CD8-positive, alpha-beta memory T cell (primary cell): ENCODE measurements around the gene TMBIM1. TPM values are rescaled to one million over a fixed set of nuclear protein-coding genes. Genes with fewer than 3 reads are reported as not detected.

Experiments
- CTCF ChIA-PET: fragments of 350-600 bp; sonication (Branson Sonifier 250); formaldehyde crosslinking; loops from one replicate; lab custom pipeline; 2021; ENCODE audit warnings: antibody characterized with exemption; lab: Charles Lee
- POLR2A ChIA-PET: fragments of 350-600 bp; sonication (Branson Sonifier 250); formaldehyde crosslinking; loops from one replicate; lab custom pipeline; 2021; ENCODE audit warnings: antibody characterized with exemption; lab: Charles Lee
- DNase-seq, 5 donors: peaks; one replicate each; pipeline versions ENCODE4 v3.0.0 to v3.0.0-alpha.2; 2020 to 2022; ENCODE audit warnings: mixed read lengths in 1 of 5
- H3K27ac ChIP-seq: one replicate; pipeline ENCODE4 v1.7.0; 2013; ENCODE audit warnings: low read depth, mild to moderate bottlenecking, low read length, moderate library complexity
- H3K27me3 ChIP-seq: 2 replicates; pipeline ENCODE4 v1.7.0; 2013; ENCODE audit warnings: low read length, mild to moderate bottlenecking; ENCODE audit not compliant: insufficient read depth, poor library complexity, severe bottlenecking
- H3K36me3 ChIP-seq: 2 replicates; pipeline ENCODE4 v1.7.0; 2013; ENCODE audit warnings: mild to moderate bottlenecking, low read length, moderate library complexity; ENCODE audit not compliant: insufficient read depth
- H3K4me1 ChIP-seq: 2 replicates; pipeline ENCODE4 v1.7.0; 2013; ENCODE audit warnings: mild to moderate bottlenecking, low read length, moderate library complexity; ENCODE audit not compliant: insufficient read depth
- H3K4me3 ChIP-seq: 2 replicates; pipeline ENCODE4 v1.7.0; 2013; ENCODE audit warnings: mild to moderate bottlenecking, low read length
- H3K9me3 ChIP-seq: 2 replicates; pipeline ENCODE4 v1.7.0; 2013; ENCODE audit warnings: mild to moderate bottlenecking, low read length
- H3K27ac Mint-ChIP-seq, 8 donors: one replicate each; pipeline ENCODE4 v1.8.0; 2020 to 2021; ENCODE audit warnings: mixed read lengths in 8 of 8, mild to moderate bottlenecking in 6 of 8, inconsistent platforms in 3 of 8, moderate library complexity in 3 of 8
- H3K27me3 Mint-ChIP-seq, 2 donors: one replicate each; pipeline ENCODE4 v1.8.0; 2020 to 2021; ENCODE audit warnings: mixed read lengths in 2 of 2, mild to moderate bottlenecking in 1 of 2, moderate library complexity in 1 of 2
- H3K36me3 Mint-ChIP-seq, 3 donors: one replicate each; pipeline ENCODE4 v1.8.0; 2020 to 2021; ENCODE audit warnings: mixed read lengths in 3 of 3, inconsistent platforms in 1 of 3, mild to moderate bottlenecking in 1 of 3
- H3K4me1 Mint-ChIP-seq, 3 donors: one replicate each; pipeline ENCODE4 v1.8.0; 2020 to 2021; ENCODE audit warnings: mixed read lengths in 3 of 3, inconsistent platforms in 1 of 3, mild to moderate bottlenecking in 1 of 3
- H3K4me3 Mint-ChIP-seq, 7 donors: one replicate each; pipeline ENCODE4 v1.8.0; 2020 to 2021; ENCODE audit warnings: mixed read lengths in 7 of 7, mild to moderate bottlenecking in 6 of 7, moderate library complexity in 4 of 7, inconsistent platforms in 2 of 7
- H3K9me3 Mint-ChIP-seq, 5 donors: one replicate each; pipeline ENCODE4 v1.8.0; 2020 to 2022; ENCODE audit warnings: mixed read lengths in 5 of 5, mild to moderate bottlenecking in 3 of 5, moderate library complexity in 2 of 5, inconsistent platforms in 1 of 5
- polyA plus RNA-seq: library from polyadenylated mRNA; unstranded; fragments of 300-500 nt; fragmentation: Illumina TruSeq; gene quantifications from one replicate; pipeline ENCODE4 v1.2.3, GENCODE V29; 2021
- total RNA-seq, 2 experiments: library from RNA; stranded (reverse); gene quantifications; one replicate each; pipeline ENCODE4 v1.2.3, GENCODE V29; 2021

Gene TMBIM1
- total and polyA plus RNA-seq, 3 experiments from 2014 or later, result 82.3 to 149 (median 92.3) TPM

GRCh38 chr2:218262237-218262600, 30.1 kb downstream of the TMBIM1 start:
- Histone ChIP-seq H3K4me1 (peaks cover 8% of the 10 kb centered on the region), H3K4me3 (no peak overlapping the region), H3K27ac (no peak overlapping the region), H3K27me3 (no peaks in the 10 kb centered on the region), H3K9me3 (no peaks in the 10 kb centered on the region), H3K36me3 (peaks cover 25% of the 10 kb centered on the region)
- DNase-seq, result no peak
- Mint-ChIP-seq H3K4me3 (no peak overlapping the region), H3K9me3 (no peaks in the 10 kb centered on the region), H3K4me1 (peaks cover 19 to 38% (median 22%) of the 10 kb centered on the region in 3 donors), H3K27ac (peak overlapping the region in 1 of 8 donors; percentile 26), H3K36me3 (peaks cover 0 to 44% (median 4%) of the 10 kb centered on the region in 3 donors), H3K27me3 (no peaks in the 10 kb centered on the region)
- POLR2A ChIA-PET, result interaction anchor here (0.9 to 1.0 kb wide), 2 partner anchors 8 to 44 kb away, joined by 3 read pairs; no protein-coding TSS in a partner anchor
- CTCF ChIA-PET, result interaction anchor here (1.3 kb wide), 1 partner anchor 8 kb away, joined by 4 read pairs; the partner anchor contains the start of genes AAMP and PNKD

- peaks cover 10% of the 10 kb centered on the region for H3K4me1 ChIP-seq
- no peak overlapping the region for H3K4me3 ChIP-seq
- peaks cover 21% of the 10 kb centered on the region for H3K36me3 ChIP-seq
- Mint-ChIP-seq H3K4me3 (no peak overlapping the region), H3K4me1 (peaks cover 18 to 41% (median 19%) of the 10 kb centered on the region in 3 donors), H3K9me3 (no peaks in the 10 kb centered on the region), H3K27ac (peak overlapping the region in 6 of 8 donors; percentile 2 to 84 (median 26)), H3K36me3 (peaks cover 0 to 43% (median 2%) of the 10 kb centered on the region in 3 donors), H3K27me3 (no peaks in the 10 kb centered on the region)
- CTCF ChIA-PET, result interaction anchor here (1.3 kb wide), 1 partner anchor 9 kb away, joined by 4 read pairs; the partner anchor contains the start of genes AAMP and PNKD
- DNase-seq, result no peak
- H3K27me3 ChIP-seq, result no peaks in the 10 kb centered on the region
- POLR2A ChIA-PET, result interaction anchor here (0.7 to 1.0 kb wide), 3 partner anchors 8 to 44 kb away, joined by 3 read pairs; partner anchors contain the start of genes AAMP and PNKD
- no peaks in the 10 kb centered on the region for H3K9me3 ChIP-seq
- H3K27ac ChIP-seq, result no peak overlapping the region
These were observed 30.7 kb downstream of the TMBIM1 start for GRCh38 chr2:218261423-218262236.

GRCh38 chr2:218260742-218261422, 31.4 kb downstream of the TMBIM1 start, which contains the start of gene GPBAR1:
GPBAR1 (plus strand) TSS chr2:218261015; CDS start chr2:218262725, 1,710 bp downstream.
- H3K4me3 ChIP-seq, result no peak within 1 kb of the TSS
- CTCF ChIA-PET, result interaction anchor here (0.6 to 1.3 kb wide), 2 partner anchors 10 to 14 kb away, joined by 3 to 4 read pairs; partner anchors contain the start of genes AAMP and PNKD
- H3K9me3 ChIP-seq, result no peaks in the 10 kb centered on the region
- Mint-ChIP-seq H3K27me3 (no peaks in the 10 kb centered on the region), H3K9me3 (no peaks in the 10 kb centered on the region), H3K27ac (peak within 1 kb of the TSS; percentile 2 to 84 (median 54)), H3K36me3 (peaks cover 0 to 40% (median under 1%) of the 10 kb centered on the region in 3 donors), H3K4me3 (no peak within 1 kb of the TSS), H3K4me1 (peaks cover 15 to 39% (median 16%) of the 10 kb centered on the region in 3 donors)
- H3K4me1 ChIP-seq, result peaks cover 10% of the 10 kb centered on the region
- no peaks in the 10 kb centered on the region for H3K27me3 ChIP-seq
- H3K27ac ChIP-seq, result no peak within 1 kb of the TSS
- POLR2A ChIA-PET, result interaction anchor here (0.7 kb wide), 1 partner anchor 9 kb away, joined by 3 read pairs; the partner anchor contains the start of genes AAMP and PNKD
- DNase-seq, result no peak
- H3K36me3 ChIP-seq, result peaks cover 14% of the 10 kb centered on the region

- Mint-ChIP-seq H3K36me3 (peaks cover 0 to 40% (median 2%) of the 10 kb centered on the region in 3 donors), H3K9me3 (no peaks in the 10 kb centered on the region), H3K27ac (peak overlapping the region in 5 of 8 donors; percentile 32 to 81 (median 63)), H3K4me1 (peaks cover 15 to 34% (median 16%) of the 10 kb centered on the region in 3 donors), H3K4me3 (no peak overlapping the region), H3K27me3 (no peaks in the 10 kb centered on the region)
- H3K4me1 ChIP-seq, result peaks cover 10% of the 10 kb centered on the region
- no peak overlapping the region for H3K4me3 ChIP-seq
- peaks cover 15% of the 10 kb centered on the region for H3K36me3 ChIP-seq
- H3K27ac ChIP-seq, result no peak overlapping the region
- no peak for DNase-seq
- H3K9me3 ChIP-seq, result no peaks in the 10 kb centered on the region
- no peaks in the 10 kb centered on the region for H3K27me3 ChIP-seq
- ChIA-PET CTCF (interaction anchor here (1.0 to 1.6 kb wide), 3 partner anchors 10 to 78 kb away, joined by 3 to 4 read pairs (median 4); partner anchors contain the start of genes AAMP and PNKD), POLR2A (no interaction called here)
These were observed 32.1 kb downstream of the TMBIM1 start for GRCh38 chr2:218260166-218260565.

- POLR2A ChIA-PET, result no interaction called here
- Mint-ChIP-seq H3K27ac (peak overlapping the region in 7 of 8 donors; percentile 21 to 74 (median 64)), H3K27me3 (no peaks in the 10 kb centered on the region), H3K9me3 (no peaks in the 10 kb centered on the region), H3K36me3 (peaks cover 0 to 40% (median 7%) of the 10 kb centered on the region in 3 donors), H3K4me3 (peak overlapping the region in 1 of 7 donors; percentile 11), H3K4me1 (peaks cover 15 to 33% (median 20%) of the 10 kb centered on the region in 3 donors)
- Histone ChIP-seq H3K27me3 (no peaks in the 10 kb centered on the region), H3K4me3 (no peak overlapping the region), H3K36me3 (peaks cover 11% of the 10 kb centered on the region), H3K27ac (no peak overlapping the region), H3K9me3 (no peaks in the 10 kb centered on the region), H3K4me1 (peaks cover 10% of the 10 kb centered on the region)
- CTCF ChIA-PET, result interaction anchor here (1.0 to 2.9 kb wide), 7 partner anchors 11 to 97 kb away, joined by 3 to 9 read pairs (median 4); partner anchors contain the start of genes AAMP and PNKD
- no peak for DNase-seq
These were observed 33.0 kb downstream of the TMBIM1 start for GRCh38 chr2:218259099-218259961.

- Histone ChIP-seq H3K27ac (peak overlapping the region; percentile 12), H3K36me3 (peaks cover 26% of the 10 kb centered on the region), H3K27me3 (no peaks in the 10 kb centered on the region), H3K9me3 (no peaks in the 10 kb centered on the region), H3K4me3 (no peak overlapping the region), H3K4me1 (peaks cover 10% of the 10 kb centered on the region)
- CTCF ChIA-PET, result interaction anchor here (0.6 to 2.9 kb wide), 14 partner anchors 9 to 316 kb away, joined by 3 to 14 read pairs (median 6); partner anchors contain the start of genes AAMP, CXCR1, PNKD and TMBIM1
- DNase-seq, result peak; percentile 54 to 71 (median 62)
- POLR2A ChIA-PET, result interaction anchor here (1.0 to 1.8 kb wide), 3 partner anchors 12 to 41 kb away, joined by 3 to 7 read pairs (median 3); partner anchors contain the start of genes AAMP and ARPC2
- Mint-ChIP-seq H3K27ac (peak overlapping the region; percentile 43 to 93 (median 90)), H3K36me3 (peaks cover 0 to 44% (median 12%) of the 10 kb centered on the region in 3 donors), H3K9me3 (no peaks in the 10 kb centered on the region), H3K4me1 (peaks cover 10 to 26% (median 15%) of the 10 kb centered on the region in 3 donors), H3K27me3 (no peaks in the 10 kb centered on the region), H3K4me3 (peak overlapping the region; percentile 10 to 84 (median 49))
These were observed 34.8 kb downstream of the TMBIM1 start for GRCh38 chr2:218257390-218257981.
